Measurements from ENCODE around the gene TIMP1. TPM values are rescaled to one million over a fixed set of nuclear protein-coding genes. Genes with fewer than 3 reads are reported as not detected.

TIMP1 gene
- total and polyA plus RNA-seq, 2 experiments from 2014 or later: 39.0 to 117 TPM

DNA sequence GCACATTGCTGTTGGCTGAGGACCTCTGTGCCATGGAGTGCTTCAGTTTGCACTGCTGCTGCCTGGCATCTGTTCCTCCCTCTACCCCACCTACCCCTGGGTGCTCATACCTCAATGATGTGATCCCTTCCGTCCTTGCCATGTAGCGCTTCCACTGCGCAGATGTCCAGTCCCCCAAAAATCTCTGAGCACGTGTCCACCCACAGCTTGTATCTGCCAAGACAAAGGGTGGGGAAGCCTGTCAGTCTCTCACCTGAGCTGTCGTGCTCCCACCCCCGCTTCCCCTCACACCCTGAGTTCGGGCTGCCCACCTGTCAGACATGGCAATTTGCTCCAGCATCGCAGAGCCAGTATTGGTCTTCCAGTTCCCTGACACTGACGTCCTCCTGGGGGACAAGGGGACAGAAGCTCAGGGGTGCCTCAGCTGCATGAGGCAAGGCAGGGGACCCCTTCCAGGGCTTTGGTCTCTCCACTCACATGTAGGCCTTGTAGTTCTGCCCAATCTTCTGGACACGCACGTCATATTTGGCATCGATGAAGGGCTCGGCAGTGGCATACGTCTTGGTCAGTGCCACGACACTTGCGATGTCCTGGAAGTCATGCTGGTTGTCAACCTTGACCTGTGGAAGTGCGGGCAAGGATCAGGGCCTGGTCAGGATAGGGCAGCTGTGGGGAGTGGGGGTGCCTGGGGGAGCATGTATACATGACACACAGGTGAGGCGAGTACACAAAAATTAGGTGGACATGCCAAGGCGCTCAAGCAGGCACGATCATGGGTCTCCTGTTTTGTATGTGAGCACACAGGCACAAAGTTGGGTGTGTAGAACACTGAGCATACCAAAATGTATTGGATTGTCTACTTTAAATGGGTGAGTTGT is 6.0 kb upstream of the TIMP1 start:
- TF ChIP-seq EZH2phosphoT487 (IDR thresholded peaks at IDR 0.05; ENCODE audit: unreplicated experiment): no peak
- TF ChIP-seq ZNF114 (CRISPR knock-in tag; IDR thresholded peaks at IDR 0.05): no peak
- no peak for TF ChIP-seq EZH2 (IDR thresholded peaks at IDR 0.05; ENCODE audit: low read depth, unreplicated experiment)
- TF ChIP-seq CREB1 (CRISPR knock-in tag; IDR thresholded peaks at IDR 0.05; ENCODE audit: low read depth): no peak
- TF ChIP-seq POLR2AphosphoS5 (IDR thresholded peaks at IDR 0.05; ENCODE audit: low read depth): no peak
- TF ChIP-seq, protein P1, sequence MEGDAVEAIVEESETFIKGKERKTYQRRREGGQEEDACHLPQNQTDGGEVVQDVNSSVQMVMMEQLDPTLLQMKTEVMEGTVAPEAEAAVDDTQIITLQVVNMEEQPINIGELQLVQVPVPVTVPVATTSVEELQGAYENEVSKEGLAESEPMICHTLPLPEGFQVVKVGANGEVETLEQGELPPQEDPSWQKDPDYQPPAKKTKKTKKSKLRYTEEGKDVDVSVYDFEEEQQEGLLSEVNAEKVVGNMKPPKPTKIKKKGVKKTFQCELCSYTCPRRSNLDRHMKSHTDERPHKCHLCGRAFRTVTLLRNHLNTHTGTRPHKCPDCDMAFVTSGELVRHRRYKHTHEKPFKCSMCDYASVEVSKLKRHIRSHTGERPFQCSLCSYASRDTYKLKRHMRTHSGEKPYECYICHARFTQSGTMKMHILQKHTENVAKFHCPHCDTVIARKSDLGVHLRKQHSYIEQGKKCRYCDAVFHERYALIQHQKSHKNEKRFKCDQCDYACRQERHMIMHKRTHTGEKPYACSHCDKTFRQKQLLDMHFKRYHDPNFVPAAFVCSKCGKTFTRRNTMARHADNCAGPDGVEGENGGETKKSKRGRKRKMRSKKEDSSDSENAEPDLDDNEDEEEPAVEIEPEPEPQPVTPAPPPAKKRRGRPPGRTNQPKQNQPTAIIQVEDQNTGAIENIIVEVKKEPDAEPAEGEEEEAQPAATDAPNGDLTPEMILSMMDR (conservative IDR thresholded peaks at IDR 0.05; ENCODE audit: low read depth in 2 of 2): no peak
- TF ChIP-seq JUNB (IDR thresholded peaks at IDR 0.05; ENCODE audit: unreplicated experiment): no peak
- TF ChIP-seq, protein P2, sequence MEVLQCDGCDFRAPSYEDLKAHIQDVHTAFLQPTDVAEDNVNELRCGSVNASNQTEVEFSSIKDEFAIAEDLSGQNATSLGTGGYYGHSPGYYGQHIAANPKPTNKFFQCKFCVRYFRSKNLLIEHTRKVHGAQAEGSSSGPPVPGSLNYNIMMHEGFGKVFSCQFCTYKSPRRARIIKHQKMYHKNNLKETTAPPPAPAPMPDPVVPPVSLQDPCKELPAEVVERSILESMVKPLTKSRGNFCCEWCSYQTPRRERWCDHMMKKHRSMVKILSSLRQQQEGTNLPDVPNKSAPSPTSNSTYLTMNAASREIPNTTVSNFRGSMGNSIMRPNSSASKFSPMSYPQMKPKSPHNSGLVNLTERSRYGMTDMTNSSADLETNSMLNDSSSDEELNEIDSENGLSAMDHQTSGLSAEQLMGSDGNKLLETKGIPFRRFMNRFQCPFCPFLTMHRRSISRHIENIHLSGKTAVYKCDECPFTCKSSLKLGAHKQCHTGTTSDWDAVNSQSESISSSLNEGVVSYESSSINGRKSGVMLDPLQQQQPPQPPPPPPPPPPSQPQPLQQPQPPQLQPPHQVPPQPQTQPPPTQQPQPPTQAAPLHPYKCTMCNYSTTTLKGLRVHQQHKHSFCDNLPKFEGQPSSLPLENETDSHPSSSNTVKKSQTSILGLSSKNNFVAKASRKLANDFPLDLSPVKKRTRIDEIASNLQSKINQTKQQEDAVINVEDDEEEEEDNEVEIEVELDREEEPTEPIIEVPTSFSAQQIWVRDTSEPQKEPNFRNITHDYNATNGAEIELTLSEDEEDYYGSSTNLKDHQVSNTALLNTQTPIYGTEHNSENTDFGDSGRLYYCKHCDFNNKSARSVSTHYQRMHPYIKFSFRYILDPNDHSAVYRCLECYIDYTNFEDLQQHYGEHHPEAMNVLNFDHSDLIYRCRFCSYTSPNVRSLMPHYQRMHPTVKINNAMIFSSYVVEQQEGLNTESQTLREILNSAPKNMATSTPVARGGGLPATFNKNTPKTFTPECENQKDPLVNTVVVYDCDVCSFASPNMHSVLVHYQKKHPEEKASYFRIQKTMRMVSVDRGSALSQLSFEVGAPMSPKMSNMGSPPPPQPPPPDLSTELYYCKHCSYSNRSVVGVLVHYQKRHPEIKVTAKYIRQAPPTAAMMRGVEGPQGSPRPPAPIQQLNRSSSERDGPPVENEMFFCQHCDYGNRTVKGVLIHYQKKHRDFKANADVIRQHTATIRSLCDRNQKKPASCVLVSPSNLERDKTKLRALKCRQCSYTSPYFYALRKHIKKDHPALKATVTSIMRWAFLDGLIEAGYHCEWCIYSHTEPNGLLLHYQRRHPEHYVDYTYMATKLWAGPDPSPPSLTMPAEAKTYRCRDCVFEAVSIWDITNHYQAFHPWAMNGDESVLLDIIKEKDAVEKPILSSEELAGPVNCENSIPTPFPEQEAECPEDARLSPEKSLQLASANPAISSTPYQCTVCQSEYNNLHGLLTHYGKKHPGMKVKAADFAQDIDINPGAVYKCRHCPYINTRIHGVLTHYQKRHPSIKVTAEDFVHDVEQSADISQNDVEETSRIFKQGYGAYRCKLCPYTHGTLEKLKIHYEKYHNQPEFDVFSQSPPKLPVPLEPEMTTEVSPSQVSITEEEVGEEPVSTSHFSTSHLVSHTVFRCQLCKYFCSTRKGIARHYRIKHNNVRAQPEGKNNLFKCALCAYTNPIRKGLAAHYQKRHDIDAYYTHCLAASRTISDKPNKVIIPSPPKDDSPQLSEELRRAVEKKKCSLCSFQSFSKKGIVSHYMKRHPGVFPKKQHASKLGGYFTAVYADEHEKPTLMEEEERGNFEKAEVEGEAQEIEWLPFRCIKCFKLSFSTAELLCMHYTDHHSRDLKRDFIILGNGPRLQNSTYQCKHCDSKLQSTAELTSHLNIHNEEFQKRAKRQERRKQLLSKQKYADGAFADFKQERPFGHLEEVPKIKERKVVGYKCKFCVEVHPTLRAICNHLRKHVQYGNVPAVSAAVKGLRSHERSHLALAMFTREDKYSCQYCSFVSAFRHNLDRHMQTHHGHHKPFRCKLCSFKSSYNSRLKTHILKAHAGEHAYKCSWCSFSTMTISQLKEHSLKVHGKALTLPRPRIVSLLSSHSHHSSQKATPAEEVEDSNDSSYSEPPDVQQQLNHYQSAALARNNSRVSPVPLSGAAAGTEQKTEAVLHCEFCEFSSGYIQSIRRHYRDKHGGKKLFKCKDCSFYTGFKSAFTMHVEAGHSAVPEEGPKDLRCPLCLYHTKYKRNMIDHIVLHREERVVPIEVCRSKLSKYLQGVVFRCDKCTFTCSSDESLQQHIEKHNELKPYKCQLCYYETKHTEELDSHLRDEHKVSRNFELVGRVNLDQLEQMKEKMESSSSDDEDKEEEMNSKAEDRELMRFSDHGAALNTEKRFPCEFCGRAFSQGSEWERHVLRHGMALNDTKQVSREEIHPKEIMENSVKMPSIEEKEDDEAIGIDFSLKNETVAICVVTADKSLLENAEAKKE (CRISPR knock-in tag; IDR thresholded peaks at IDR 0.05): no peak
- no peak for DNase-seq (ENCODE audit: low spot score)
- Histone ChIP-seq H2AFZ (no peak overlapping the region), H3K4me1 (ENCODE audit: insufficient read depth) (peaks cover 5% of the 10 kb centered on the region; the same call in 1 of the 2 replicates), H4K20me1 (replicated peaks; ENCODE audit: insufficient read depth) (no peaks in the 10 kb centered on the region), H3K36me3 (ENCODE audit: insufficient read depth) (no peaks in the 10 kb centered on the region), H3F3A (replicated peaks; ENCODE audit: low read depth) (no peaks in the 10 kb centered on the region), H3K27me3 (ENCODE audit: insufficient read depth) (no peaks in the 10 kb centered on the region), H3K79me2 (replicated peaks; ENCODE audit: insufficient read depth) (no peaks in the 10 kb centered on the region), H3K27ac (ENCODE audit: low read depth) (no peak overlapping the region), H3K4me2 (no peak overlapping the region), H3K9me2 (ENCODE audit: insufficient read depth) (no peaks in the 10 kb centered on the region), H3K4me3 (no peak overlapping the region)
- Mint-ChIP-seq H3K9me3 (no peaks in the 10 kb centered on the region), H3K4me3 (no peak overlapping the region), H3K27me3 (ENCODE audit: insufficient read depth, low read depth, poor library complexity) (peaks cover 18% of the 10 kb centered on the region), H3K4me1 (peaks cover 39% of the 10 kb centered on the region), H3K36me3 (ENCODE audit: low read depth) (peaks cover 17% of the 10 kb centered on the region), H3K27ac (no peak overlapping the region)
- ATAC-seq: no peak

All from GM23338 (cell line).